H1 (cell line): ENCODE measurements around the gene FAM151A. TPM values are rescaled to one million over a fixed set of nuclear protein-coding genes. Genes with fewer than 3 reads are reported as not detected.

Experiments used
- CTCF ChIA-PET: fragments of 300-600 bp; sonication (Branson Sonifier 250); formaldehyde crosslinking; loops from one replicate; lab custom pipeline; 2021; ENCODE audit not compliant: partially characterized antibody; lab: Charles Lee
- POLR2A ChIA-PET: fragments of 300-600 bp; sonication (Branson Sonifier 250); formaldehyde crosslinking; loops from one replicate; lab custom pipeline; 2021; ENCODE audit warnings: inconsistent platforms; ENCODE audit not compliant: partially characterized antibody; lab: Charles Lee
- DNase-seq, 2 experiments: peaks; one replicate each; pipeline versions ENCODE4 v3.0.0 to v3.0.0-alpha.2; 2010 to 2022; ENCODE audit warnings: low spot score in 2 of 2, low read depth in 1 of 2, mixed read lengths in 1 of 2
- FAIRE-seq: peaks from 2 replicates; lab custom pipeline; 2011; peaks lifted over from hg19 to GRCh38; lab: Jason Lieb, UNC
- H2AFZ ChIP-seq: 2 replicates; pipeline ENCODE4 v1.8.1; 2012; ENCODE audit warnings: low read length, inconsistent platforms
- H2AK5ac ChIP-seq: 2 replicates; pipeline ENCODE4 v1.6.1; 2013; ENCODE audit warnings: low read depth, low read length
- H2BK120ac ChIP-seq: replicated peaks from 2 replicates; pipeline ENCODE3; 2013; ENCODE audit warnings: low read depth, low read length, inconsistent platforms
- H2BK12ac ChIP-seq: 2 replicates; pipeline ENCODE4 v1.6.1; 2013; ENCODE audit warnings: low read depth, low read length
- H2BK15ac ChIP-seq: 2 replicates; pipeline ENCODE4 v1.6.1; 2013; ENCODE audit warnings: low read length
- H2BK20ac ChIP-seq: 2 replicates; pipeline ENCODE4 v1.6.1; 2013; ENCODE audit warnings: low read length
- H2BK5ac ChIP-seq: 2 replicates; pipeline ENCODE4 v1.6.1; 2013; ENCODE audit warnings: low read depth, low read length
- H3K14ac ChIP-seq: 2 replicates; pipeline ENCODE4 v1.6.1; 2013; ENCODE audit warnings: inconsistent platforms; ENCODE audit not compliant: insufficient read length
- H3K18ac ChIP-seq: 2 replicates; pipeline ENCODE4 v1.6.1; 2013; ENCODE audit warnings: low read length; ENCODE audit errors: extremely low read depth
- H3K23ac ChIP-seq: 2 replicates; pipeline ENCODE4 v1.6.1; 2013; ENCODE audit warnings: inconsistent platforms; ENCODE audit not compliant: insufficient read length
- H3K23me2 ChIP-seq: 2 replicates; pipeline ENCODE4 v1.6.1; 2013; ENCODE audit warnings: low read depth, low read length
- H3K27ac ChIP-seq: 2 replicates; pipeline ENCODE4 v1.6.1; 2011; ENCODE audit warnings: low read depth, low read length, inconsistent platforms
- H3K27me3 ChIP-seq, 4 experiments: replicated peaks in 1 of 4; 1 replicate in 1 of 4; 2 replicates in 3 of 4; pipeline versions ENCODE4 v1.6.1 to v1.8.1; 2011 to 2013; ENCODE audit warnings: low read length in 3 of 4, mild to moderate bottlenecking in 3 of 4, inconsistent platforms in 2 of 4, mixed read lengths in 2 of 4, moderate library complexity in 1 of 4; ENCODE audit not compliant: control insufficient read depth in 3 of 4, insufficient read depth in 3 of 4; ENCODE audit errors: extremely low read depth in 1 of 4
- H3K36me3 ChIP-seq, 4 experiments: 2 replicates each; pipeline versions ENCODE4 v1.6.1 to v1.8.1; 2011 to 2013; ENCODE audit warnings: mild to moderate bottlenecking in 4 of 4, low read length in 3 of 4, moderate library complexity in 2 of 4, control low read depth in 1 of 4, inconsistent platforms in 1 of 4; ENCODE audit not compliant: insufficient read depth in 4 of 4, control insufficient read depth in 2 of 4
- H3K4ac ChIP-seq: replicated peaks from 2 replicates; pipeline ENCODE3; 2013; ENCODE audit warnings: low read length, low read depth, mixed read lengths, inconsistent platforms; ENCODE audit not compliant: insufficient read length
- H3K4me1 ChIP-seq, 4 experiments: replicated peaks in 1 of 4; 1 replicate in 1 of 4; 2 replicates in 3 of 4; pipeline versions ENCODE4 v1.6.1 to v1.8.1; 2011 to 2013; ENCODE audit warnings: low read length in 3 of 4, inconsistent platforms in 2 of 4, mixed read lengths in 1 of 4; ENCODE audit not compliant: insufficient read depth in 4 of 4, control insufficient read depth in 3 of 4
- H3K4me2 ChIP-seq, 2 experiments: 2 replicates each; pipeline versions ENCODE4 v1.6.1 to v1.8.1; 2011 to 2013; ENCODE audit warnings: low read depth in 2 of 2, low read length in 2 of 2, control low read depth in 1 of 2, inconsistent platforms in 1 of 2, mild to moderate bottlenecking in 1 of 2; ENCODE audit not compliant: insufficient read depth in 1 of 2
- H3K4me3 ChIP-seq, 4 experiments: fragments of 200-600, 300-600 bp in 1 of 4; sonication (generic), shearing (Covaris generic), sonication (Bioruptor Twin) in 1 of 4; 2 replicates each; pipeline versions ENCODE4 v1.5.1 to v1.8.1; 2011 to 2016; ENCODE audit warnings: low read length in 4 of 4, low read depth in 3 of 4, control low read depth in 2 of 4, inconsistent platforms in 2 of 4, mild to moderate bottlenecking in 2 of 4, mixed read lengths in 1 of 4, moderate library complexity in 1 of 4; ENCODE audit not compliant: insufficient read depth in 2 of 4; ENCODE audit errors: extremely low read depth in 1 of 4
- H3K56ac ChIP-seq: replicated peaks from 2 replicates; pipeline ENCODE3; 2013; ENCODE audit warnings: low read depth, mild to moderate bottlenecking, mixed read lengths, low read length, inconsistent platforms; ENCODE audit not compliant: insufficient read length
- H3K79me1 ChIP-seq: 2 replicates; pipeline ENCODE4 v1.6.1; 2013; ENCODE audit warnings: low read depth, low read length, control low read depth
- H3K79me2 ChIP-seq, 2 experiments: 2 replicates each; pipeline versions ENCODE4 v1.6.1 to v1.8.1; 2012 to 2013; ENCODE audit warnings: low read length in 2 of 2, mild to moderate bottlenecking in 2 of 2, inconsistent platforms in 1 of 2; ENCODE audit not compliant: insufficient read depth in 2 of 2, control insufficient read depth in 1 of 2
- H3K9ac ChIP-seq, 4 experiments: replicated peaks in 1 of 4; 1 replicate in 1 of 4; 2 replicates in 3 of 4; pipeline versions ENCODE4 v1.6.1 to v1.8.1; 2011 to 2013; ENCODE audit warnings: low read depth in 3 of 4, low read length in 3 of 4, control low read depth in 2 of 4, mild to moderate bottlenecking in 2 of 4, moderate library complexity in 2 of 4, inconsistent platforms in 1 of 4; ENCODE audit errors: extremely low read depth in 1 of 4
- H3K9me3 ChIP-seq, 2 experiments: 2 replicates each; pipeline versions ENCODE4 v1.6.1 to v1.8.1; 2012 to 2013; ENCODE audit warnings: mild to moderate bottlenecking in 2 of 2, moderate library complexity in 2 of 2, control low read depth in 1 of 2, inconsistent platforms in 1 of 2, low read depth in 1 of 2, low read length in 1 of 2, mixed read lengths in 1 of 2; ENCODE audit not compliant: insufficient read depth in 2 of 2
- H4K20me1 ChIP-seq, 2 experiments: replicated peaks in 1 of 2; 2 replicates each; pipeline versions ENCODE3 to v1.8.1; 2011 to 2013; ENCODE audit warnings: inconsistent platforms in 2 of 2, low read length in 2 of 2, mild to moderate bottlenecking in 1 of 2; ENCODE audit not compliant: insufficient read depth in 2 of 2, control insufficient read depth in 1 of 2
- H4K5ac ChIP-seq: 2 replicates; pipeline ENCODE4 v1.6.1; 2013; ENCODE audit warnings: low read length, low read depth, mixed read lengths, inconsistent platforms; ENCODE audit not compliant: insufficient read length
- H4K8ac ChIP-seq: 2 replicates; pipeline ENCODE4 v1.8.0; 2013; ENCODE audit warnings: mild to moderate bottlenecking, moderate library complexity, low read length, inconsistent platforms; ENCODE audit not compliant: insufficient read depth; ENCODE audit errors: extremely low read depth
- H4K91ac ChIP-seq: replicated peaks from 2 replicates; pipeline ENCODE3; 2013; ENCODE audit warnings: low read length, mixed read lengths, inconsistent platforms; ENCODE audit not compliant: insufficient read length
- ATF2 ChIP-seq: IDR thresholded peaks from 2 replicates; pipeline ENCODE4 v1.6.1; 2012; ENCODE audit warnings: low read length, inconsistent platforms
- CHD2 ChIP-seq: IDR thresholded peaks from 2 replicates; pipeline ENCODE4 v1.6.1; 2012; ENCODE audit warnings: low read length, improper control_type of control experiment
- EGR1 ChIP-seq: IDR thresholded peaks from 2 replicates; pipeline ENCODE4 v1.6.1; 2011; ENCODE audit warnings: low read depth, low read length, borderline replicate concordance
- JUND ChIP-seq: IDR thresholded peaks from 2 replicates; pipeline ENCODE4 v1.6.1; 2011; ENCODE audit warnings: mild to moderate bottlenecking, improper control_type of control experiment, low read length
- POU5F1 ChIP-seq: IDR thresholded peaks from 2 replicates; pipeline ENCODE4 v1.6.1; 2011; ENCODE audit warnings: low read depth, mild to moderate bottlenecking, low read length, moderate library complexity
- SAP30 ChIP-seq: fragments of 300-600 bp; sonication (generic); IDR thresholded peaks from 2 replicates; pipeline ENCODE4 v1.7.1; 2012; ENCODE audit warnings: low read length, moderate library complexity, mild to moderate bottlenecking, inconsistent platforms; ENCODE audit not compliant: insufficient read depth, insufficient replicate concordance
- SRF ChIP-seq: IDR thresholded peaks from 2 replicates; pipeline ENCODE4 v1.6.1; 2011; ENCODE audit warnings: mild to moderate bottlenecking, low read depth, low read length, moderate library complexity
- TEAD4 ChIP-seq: IDR thresholded peaks from 2 replicates; pipeline ENCODE4 v1.6.1; 2012; ENCODE audit warnings: low read depth, low read length, inconsistent platforms, mixed read lengths
- WGBS, 2 experiments: shearing (Covaris generic) in 1 of 2; methylation state at CpG; one replicate each; pipeline versions ENCODE4 v1.1.6 to v1.1.7; 2013 to 2015; ENCODE audit warnings: low lambda C conversion rate in 2 of 2, mixed read lengths in 2 of 2, inconsistent platforms in 1 of 2, low coverage in 1 of 2, missing lambda C conversion rate in 1 of 2; ENCODE audit not compliant: insufficient replicate concordance in 2 of 2, insufficient coverage in 1 of 2, insufficient read length in 1 of 2; ENCODE audit errors: extremely low coverage in 1 of 2, missing lambda C conversion rate in 1 of 2; 5-methylcytosine and 5-hydroxymethylcytosine counted together
- polyA plus RNA-seq, 7 experiments: library from polyadenylated mRNA; depleted of rRNA in 3 of 7; stranded (reverse) in 5 of 7; unstranded in 2 of 7; fragments of >200 nt in 5 of 7; fragments of 200-250 nt in 2 of 7; gene quantifications; 1 replicate in 5 of 7; 2 replicates in 1 of 7; 4 replicates in 1 of 7; pipeline versions ENCODE4 v1.2.1 to v1.2.3, GENCODE V29; 2011 to 2013; ENCODE audit warnings: missing spikeins in 2 of 7, mixed read lengths in 2 of 7
- total RNA-seq: library from RNA; stranded (reverse); fragmentation: NEBNext Ultra II Directional; extraction: Animal tissue kit (Norgen Biotek cat#: 25700); gene quantifications from 2 replicates; pipeline ENCODE4 v1.2.1, GENCODE V29; 2021

FAM151A gene
- total and polyA plus RNA-seq, 2 of the 8 experiments (the other 6 are each of a cell fraction or from before 2014, with no cell fraction given): not detected

GRCh38 chr1:54585181-54586066, 37.9 kb downstream of the FAM151A start:
- Histone ChIP-seq H3K14ac (no peak overlapping the region), H3K9me3 (no peaks in the 10 kb centered on the region), H2AFZ (no peak overlapping the region), H2BK20ac (peak overlapping the region; percentile 48; the same call in 1 of the 2 replicates), H4K5ac (no peak overlapping the region), H2BK12ac (no peak overlapping the region; the same call in 1 of the 2 replicates), H3K27me3 (no peaks in the 10 kb centered on the region), H2BK15ac (no peak overlapping the region), H4K20me1 (no peaks in the 10 kb centered on the region), H3K23me2 (no peaks in the 10 kb centered on the region), H4K8ac (peak overlapping the region; percentile 87), H3K4ac (peak overlapping the region; percentile 69)
- CTCF ChIA-PET: no interaction called here
- TF ChIP-seq SAP30 (no peak), TEAD4 (no peak), POU5F1 (no peak), ATF2 (no peak), SRF (no peak), EGR1 (no peak), JUND (no peak), CHD2 (no peak)
- TF ChIP-seq, all 59 proteins: peak for 0
- Histone ChIP-seq H3K9ac (no peak overlapping the region), H3K36me3 (no peaks in the 10 kb centered on the region), H2AK5ac (0 out of 2 replicates have a peak overlapping the region, but pooled peaks have one; percentile 65), H3K27ac (no peak overlapping the region), H3K4me3 (no peak overlapping the region), H2BK120ac (no peak overlapping the region), H2BK5ac (peak overlapping the region; percentile 0; the same call in 1 of the 2 replicates), H3K4me2 (no peak overlapping the region), H3K79me2 (no peaks in the 10 kb centered on the region), H3K56ac (no peak overlapping the region), H4K91ac (no peak overlapping the region), H3K23ac (no peak overlapping the region), H3K4me1 (peaks cover 15 to 21% (median 16%) of the 10 kb centered on the region in 4 experiments), H3K18ac (no peak overlapping the region), H3K79me1 (no peaks in the 10 kb centered on the region)
- WGBS, 2 experiments: 91% methylated on average over 15 of the region's 15 CpGs; no CpG with 5 or more reads in 1 of the 2 experiments
- POLR2A ChIA-PET: interaction anchor here (1.1 kb wide), 1 partner anchor 27 kb away, joined by 3 read pairs; no protein-coding TSS in a partner anchor
- FAIRE-seq (no peak), DNase-seq (no peak)
